Neural cell (in vitro differentiated cells): ENCODE measurements around the gene ACOT7.

ENCODE experiments used
- EP300 ChIP-seq: fragments of 450-650 bp; conservative IDR thresholded peaks from 2 replicates; pipeline ENCODE4 v1.6.1; 2014; ENCODE audit warnings: antibody characterized with exemption, mild to moderate bottlenecking, moderate library complexity; ENCODE audit not compliant: poor library complexity, severe bottlenecking
- EZH2 ChIP-seq: fragments of 200-600, 300-800 bp; shearing (Covaris generic), sonication (generic); IDR thresholded peaks from 2 replicates; pipeline ENCODE4 v1.6.1; 2014; ENCODE audit warnings: antibody characterized with exemption, low read length, borderline replicate concordance, mild to moderate bottlenecking; ENCODE audit not compliant: insufficient read depth, poor library complexity, severe bottlenecking
- MXI1 ChIP-seq: fragments of 450-650 bp; conservative IDR thresholded peaks from 2 replicates; pipeline ENCODE4 v1.6.1; 2014; ENCODE audit warnings: antibody characterized with exemption, mild to moderate bottlenecking; ENCODE audit not compliant: poor library complexity, severe bottlenecking
- POLR2AphosphoS5 ChIP-seq: IDR thresholded peaks from 2 replicates; pipeline ENCODE4 v1.6.1; 2012
- RAD21 ChIP-seq: fragments of 450-650 bp; conservative IDR thresholded peaks from 2 replicates; pipeline ENCODE4 v1.6.1; 2014; ENCODE audit warnings: antibody characterized with exemption, mild to moderate bottlenecking, moderate library complexity
- SMC3 ChIP-seq: fragments of 450-650 bp; conservative IDR thresholded peaks from 2 replicates; pipeline ENCODE4 v1.6.1; 2014; ENCODE audit warnings: antibody characterized with exemption, mild to moderate bottlenecking, moderate library complexity; ENCODE audit not compliant: poor library complexity
- TAF1 ChIP-seq: IDR thresholded peaks from 2 replicates; pipeline ENCODE4 v1.6.1; 2012; ENCODE audit warnings: low read depth
- TF ChIP-seq, protein P1 (sequence below): fragments of 450-650 bp; IDR thresholded peaks from 2 replicates; pipeline ENCODE4 v1.5.1; 2014; ENCODE audit warnings: antibody characterized with exemption, mild to moderate bottlenecking, moderate library complexity; ENCODE audit not compliant: poor library complexity, severe bottlenecking
- TF ChIP-seq, protein P2 (sequence below): IDR thresholded peaks from 2 replicates; pipeline ENCODE4 v1.6.1; 2012; ENCODE audit warnings: borderline replicate concordance

DNA sequence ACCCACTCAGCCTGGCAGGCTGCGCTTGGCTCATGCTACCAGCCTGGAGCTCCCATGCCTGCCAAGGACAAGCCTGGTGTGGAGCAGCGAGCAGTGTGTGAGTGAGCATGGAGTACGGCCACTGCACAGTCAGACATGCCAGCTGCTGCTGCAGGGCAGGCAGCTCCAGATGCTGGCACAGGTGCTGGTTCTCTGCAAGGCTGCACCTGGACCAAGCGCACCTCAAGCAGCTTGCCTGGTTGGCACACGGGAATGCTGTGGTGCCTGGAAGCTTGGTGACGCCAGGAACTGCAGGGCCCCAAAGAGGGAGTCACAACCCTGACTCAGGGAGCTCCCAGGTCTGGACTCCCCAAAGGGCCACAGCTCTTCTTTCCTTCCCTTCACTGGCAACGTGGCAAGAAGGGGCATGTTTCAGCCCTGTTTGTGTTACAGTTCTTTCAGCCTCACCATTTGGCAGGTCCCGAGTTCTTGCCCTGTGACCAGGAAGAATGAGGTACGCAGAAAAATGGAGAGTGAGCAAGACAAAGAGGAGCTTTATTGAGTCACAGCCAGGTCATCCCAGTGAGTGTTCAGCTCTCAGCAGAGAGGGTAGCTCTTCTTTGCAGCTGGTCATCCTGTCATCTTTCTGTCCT is 26.1 kb downstream of the ACOT7 start:
- TF ChIP-seq, protein P1, sequence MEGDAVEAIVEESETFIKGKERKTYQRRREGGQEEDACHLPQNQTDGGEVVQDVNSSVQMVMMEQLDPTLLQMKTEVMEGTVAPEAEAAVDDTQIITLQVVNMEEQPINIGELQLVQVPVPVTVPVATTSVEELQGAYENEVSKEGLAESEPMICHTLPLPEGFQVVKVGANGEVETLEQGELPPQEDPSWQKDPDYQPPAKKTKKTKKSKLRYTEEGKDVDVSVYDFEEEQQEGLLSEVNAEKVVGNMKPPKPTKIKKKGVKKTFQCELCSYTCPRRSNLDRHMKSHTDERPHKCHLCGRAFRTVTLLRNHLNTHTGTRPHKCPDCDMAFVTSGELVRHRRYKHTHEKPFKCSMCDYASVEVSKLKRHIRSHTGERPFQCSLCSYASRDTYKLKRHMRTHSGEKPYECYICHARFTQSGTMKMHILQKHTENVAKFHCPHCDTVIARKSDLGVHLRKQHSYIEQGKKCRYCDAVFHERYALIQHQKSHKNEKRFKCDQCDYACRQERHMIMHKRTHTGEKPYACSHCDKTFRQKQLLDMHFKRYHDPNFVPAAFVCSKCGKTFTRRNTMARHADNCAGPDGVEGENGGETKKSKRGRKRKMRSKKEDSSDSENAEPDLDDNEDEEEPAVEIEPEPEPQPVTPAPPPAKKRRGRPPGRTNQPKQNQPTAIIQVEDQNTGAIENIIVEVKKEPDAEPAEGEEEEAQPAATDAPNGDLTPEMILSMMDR, result no peak
- TF ChIP-seq EZH2 (no peak), MXI1 (no peak), POLR2AphosphoS5 (no peak), SMC3 (no peak), RAD21 (no peak), TAF1 (no peak), EP300 (no peak)
- TF ChIP-seq, protein P2, sequence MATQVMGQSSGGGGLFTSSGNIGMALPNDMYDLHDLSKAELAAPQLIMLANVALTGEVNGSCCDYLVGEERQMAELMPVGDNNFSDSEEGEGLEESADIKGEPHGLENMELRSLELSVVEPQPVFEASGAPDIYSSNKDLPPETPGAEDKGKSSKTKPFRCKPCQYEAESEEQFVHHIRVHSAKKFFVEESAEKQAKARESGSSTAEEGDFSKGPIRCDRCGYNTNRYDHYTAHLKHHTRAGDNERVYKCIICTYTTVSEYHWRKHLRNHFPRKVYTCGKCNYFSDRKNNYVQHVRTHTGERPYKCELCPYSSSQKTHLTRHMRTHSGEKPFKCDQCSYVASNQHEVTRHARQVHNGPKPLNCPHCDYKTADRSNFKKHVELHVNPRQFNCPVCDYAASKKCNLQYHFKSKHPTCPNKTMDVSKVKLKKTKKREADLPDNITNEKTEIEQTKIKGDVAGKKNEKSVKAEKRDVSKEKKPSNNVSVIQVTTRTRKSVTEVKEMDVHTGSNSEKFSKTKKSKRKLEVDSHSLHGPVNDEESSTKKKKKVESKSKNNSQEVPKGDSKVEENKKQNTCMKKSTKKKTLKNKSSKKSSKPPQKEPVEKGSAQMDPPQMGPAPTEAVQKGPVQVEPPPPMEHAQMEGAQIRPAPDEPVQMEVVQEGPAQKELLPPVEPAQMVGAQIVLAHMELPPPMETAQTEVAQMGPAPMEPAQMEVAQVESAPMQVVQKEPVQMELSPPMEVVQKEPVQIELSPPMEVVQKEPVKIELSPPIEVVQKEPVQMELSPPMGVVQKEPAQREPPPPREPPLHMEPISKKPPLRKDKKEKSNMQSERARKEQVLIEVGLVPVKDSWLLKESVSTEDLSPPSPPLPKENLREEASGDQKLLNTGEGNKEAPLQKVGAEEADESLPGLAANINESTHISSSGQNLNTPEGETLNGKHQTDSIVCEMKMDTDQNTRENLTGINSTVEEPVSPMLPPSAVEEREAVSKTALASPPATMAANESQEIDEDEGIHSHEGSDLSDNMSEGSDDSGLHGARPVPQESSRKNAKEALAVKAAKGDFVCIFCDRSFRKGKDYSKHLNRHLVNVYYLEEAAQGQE, result no peak
